ENCODE results near the gene TMEM141. TPM values are rescaled to one million over a fixed set of nuclear protein-coding genes. Genes with fewer than 3 reads are reported as not detected.
"Not testable (repeated sequence)": the region's sequence is repeated elsewhere in the genome, so short reads cannot be mapped to it uniquely, and the experiment has no call there.

Gene TMEM141
- total RNA-seq, 1 donor from 2014 or later: 40.1 TPM

GRCh38 chr9:136760424-136760823 is 30.7 kb upstream of the TMEM141 start:
- H3K4me3 Mint-ChIP-seq: no peak overlapping the region
- no peak overlapping the region for H3K27ac Mint-ChIP-seq
- no peaks in the 10 kb centered on the region for H3K36me3 Mint-ChIP-seq (ENCODE audit: low read depth)
- H3K4me1 Mint-ChIP-seq: peaks cover 2% of the 10 kb centered on the region
- H3K9me3 Mint-ChIP-seq: peaks cover 3% of the 10 kb centered on the region
- intact Hi-C loops (cut with micrococcal nuclease): no loop called here
- H3K27me3 Mint-ChIP-seq: peaks cover 1% of the 10 kb centered on the region
- DNase-seq: no peak

- peak; percentile 73 for DNase-seq
- H3K9me3 Mint-ChIP-seq; H3K27ac Mint-ChIP-seq; H3K4me3 Mint-ChIP-seq; H3K27me3 Mint-ChIP-seq; H3K4me1 Mint-ChIP-seq; intact Hi-C loops (cut with micrococcal nuclease); H3K36me3 Mint-ChIP-seq (ENCODE audit: low read depth): not testable (repeated sequence)
Measured at GRCh38 chr9:136760834-136761544, 30.2 kb upstream of the TMEM141 start.

- DNase-seq: no peak
Measured at GRCh38 chr9:136761545-136761981, 29.6 kb upstream of the TMEM141 start.

GRCh38 chr9:136762221-136762691 is 28.9 kb upstream of the TMEM141 start:
- Mint-ChIP-seq H3K27ac (no peak overlapping the region), H3K9me3 (no peaks in the 10 kb centered on the region), H3K4me1 (peaks cover 8% of the 10 kb centered on the region), H3K4me3 (no peak overlapping the region), H3K36me3 (ENCODE audit: low read depth) (no peaks in the 10 kb centered on the region), H3K27me3 (peaks cover 6% of the 10 kb centered on the region)
- intact Hi-C loops (cut with micrococcal nuclease): no loop called here
- no peak for DNase-seq

More at GRCh38 chr9:136761545-136761981, 29.6 kb upstream of the TMEM141 start:
- H3K27ac Mint-ChIP-seq: no peak overlapping the region
- no peaks in the 10 kb centered on the region for H3K36me3 Mint-ChIP-seq (ENCODE audit: low read depth)
- intact Hi-C loops (cut with micrococcal nuclease): no loop called here
- peaks cover 1% of the 10 kb centered on the region for H3K27me3 Mint-ChIP-seq
- no peaks in the 10 kb centered on the region for H3K9me3 Mint-ChIP-seq
- H3K4me1 Mint-ChIP-seq: peaks cover 2% of the 10 kb centered on the region
- H3K4me3 Mint-ChIP-seq: no peak overlapping the region

- H3K9me3 Mint-ChIP-seq: no peaks in the 10 kb centered on the region
- intact Hi-C loops (cut with micrococcal nuclease): no loop called here
- H3K27ac Mint-ChIP-seq: no peak overlapping the region
- H3K4me3 Mint-ChIP-seq: no peak overlapping the region
- H3K4me1 Mint-ChIP-seq: peaks cover 8% of the 10 kb centered on the region
- H3K27me3 Mint-ChIP-seq: peaks cover 6% of the 10 kb centered on the region
- no peaks in the 10 kb centered on the region for H3K36me3 Mint-ChIP-seq (ENCODE audit: low read depth)
- DNase-seq: peak; percentile 83
Measured at GRCh38 chr9:136762915-136763648, 28.1 kb upstream of the TMEM141 start.

GRCh38 chr9:136763649-136764035 is 27.5 kb upstream of the TMEM141 start:
- intact Hi-C loops (cut with micrococcal nuclease): no loop called here
- Mint-ChIP-seq H3K36me3 (ENCODE audit: low read depth) (no peaks in the 10 kb centered on the region), H3K9me3 (no peaks in the 10 kb centered on the region), H3K4me1 (peaks cover 8% of the 10 kb centered on the region), H3K27me3 (peaks cover 6% of the 10 kb centered on the region), H3K4me3 (no peak overlapping the region), H3K27ac (no peak overlapping the region)
- DNase-seq: no peak

- no peaks in the 10 kb centered on the region for H3K36me3 Mint-ChIP-seq (ENCODE audit: low read depth)
- H3K9me3 Mint-ChIP-seq: no peaks in the 10 kb centered on the region
- intact Hi-C loops (cut with micrococcal nuclease): no loop called here
- no peak within 1 kb of the TSS for H3K4me3 Mint-ChIP-seq
- H3K4me1 Mint-ChIP-seq: peaks cover 8% of the 10 kb centered on the region
- no peak within 1 kb of the TSS for H3K27ac Mint-ChIP-seq
- DNase-seq: no peak
- peaks cover 6% of the 10 kb centered on the region for H3K27me3 Mint-ChIP-seq
Measured at GRCh38 chr9:136764301-136764891, 26.7 kb upstream of the TMEM141 start, which contains the start of gene LCN15. Gene LCN15 (minus strand): TSS chr9:136764518. CDS start chr9:136764488, 30 bp downstream.

- intact Hi-C loops (cut with micrococcal nuclease): no loop called here
- no peak overlapping the region for H3K27ac Mint-ChIP-seq
- H3K9me3 Mint-ChIP-seq: no peaks in the 10 kb centered on the region
Measured at GRCh38 chr9:136765041-136765440, 26.1 kb upstream of the TMEM141 start.

GRCh38 chr9:136765745-136766409 is 25.3 kb upstream of the TMEM141 start:
- H3K4me3 Mint-ChIP-seq; H3K27me3 Mint-ChIP-seq; DNase-seq; H3K4me1 Mint-ChIP-seq; H3K36me3 Mint-ChIP-seq (ENCODE audit: low read depth); H3K9me3 Mint-ChIP-seq; intact Hi-C loops (cut with micrococcal nuclease); H3K27ac Mint-ChIP-seq: not testable (repeated sequence)

More at GRCh38 chr9:136765041-136765440, 26.1 kb upstream of the TMEM141 start:
- no peak for DNase-seq
- H3K4me1 Mint-ChIP-seq: peaks cover 8% of the 10 kb centered on the region
- H3K27me3 Mint-ChIP-seq: peaks cover 6% of the 10 kb centered on the region
- H3K36me3 Mint-ChIP-seq (ENCODE audit: low read depth): no peaks in the 10 kb centered on the region
- no peak overlapping the region for H3K4me3 Mint-ChIP-seq

GRCh38 chr9:136766410-136767120 is 24.6 kb upstream of the TMEM141 start:
- H3K4me3 Mint-ChIP-seq; H3K27me3 Mint-ChIP-seq; intact Hi-C loops (cut with micrococcal nuclease); H3K4me1 Mint-ChIP-seq; H3K36me3 Mint-ChIP-seq (ENCODE audit: low read depth); H3K9me3 Mint-ChIP-seq: not testable (repeated sequence)
- DNase-seq: peak; percentile 72
- peak overlapping the region; percentile 66 for H3K27ac Mint-ChIP-seq

- intact Hi-C loops (cut with micrococcal nuclease): no loop called here
- peaks cover 8% of the 10 kb centered on the region for H3K9me3 Mint-ChIP-seq
- no peaks in the 10 kb centered on the region for H3K36me3 Mint-ChIP-seq (ENCODE audit: low read depth)
- peaks cover 4% of the 10 kb centered on the region for H3K27me3 Mint-ChIP-seq
- DNase-seq: peak; percentile 85
- no peak overlapping the region for H3K27ac Mint-ChIP-seq
- peaks cover 6% of the 10 kb centered on the region for H3K4me1 Mint-ChIP-seq
- H3K4me3 Mint-ChIP-seq: no peak overlapping the region
Measured at GRCh38 chr9:136769710-136770191, 21.4 kb upstream of the TMEM141 start.

- H3K4me1 Mint-ChIP-seq: peaks cover 2% of the 10 kb centered on the region
- H3K9me3 Mint-ChIP-seq: peaks cover 8% of the 10 kb centered on the region
- H3K4me3 Mint-ChIP-seq: no peak overlapping the region
- intact Hi-C loops (cut with micrococcal nuclease): no loop called here
- H3K36me3 Mint-ChIP-seq (ENCODE audit: low read depth): no peaks in the 10 kb centered on the region
- H3K27ac Mint-ChIP-seq: no peak overlapping the region
- peaks cover 3% of the 10 kb centered on the region for H3K27me3 Mint-ChIP-seq
- no peak for DNase-seq
Measured at GRCh38 chr9:136771907-136772415, 19.2 kb upstream of the TMEM141 start.

Measured in activated CD4-positive, alpha-beta T cell treated with anti-CD3 and anti-CD28 coated beads, Interleukin-2, amount 10 ng/mL, durations not matched to agents 24 days and 14 days (primary cell).